ENCODE results near the gene INS.

INS gene

DNA sequence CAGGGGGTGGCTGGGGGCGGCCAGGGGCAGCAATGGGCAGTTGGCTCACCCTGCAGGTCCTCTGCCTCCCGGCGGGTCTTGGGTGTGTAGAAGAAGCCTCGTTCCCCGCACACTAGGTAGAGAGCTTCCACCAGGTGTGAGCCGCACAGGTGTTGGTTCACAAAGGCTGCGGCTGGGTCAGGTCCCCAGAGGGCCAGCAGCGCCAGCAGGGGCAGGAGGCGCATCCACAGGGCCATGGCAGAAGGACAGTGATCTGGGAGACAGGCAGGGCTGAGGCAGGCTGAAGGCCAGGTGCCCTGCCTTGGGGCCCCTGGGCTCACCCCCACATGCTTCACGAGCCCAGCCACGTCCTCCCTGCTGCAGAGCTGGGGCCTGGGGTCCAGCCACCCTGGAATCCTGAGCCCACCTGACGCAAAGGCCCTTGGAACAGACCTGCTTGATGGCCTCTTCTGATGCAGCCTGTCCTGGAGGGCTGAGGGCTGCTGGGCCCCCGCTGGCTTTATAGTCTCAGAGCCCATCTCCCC, at the start of gene INS:
INS (minus strand) TSS at position 474 of the 524 bp plus-strand sequence; CDS start at position 236, 238 bp downstream.
- DNase-seq (ENCODE audit: low read depth in 2 of 2) = no peak

DNA sequence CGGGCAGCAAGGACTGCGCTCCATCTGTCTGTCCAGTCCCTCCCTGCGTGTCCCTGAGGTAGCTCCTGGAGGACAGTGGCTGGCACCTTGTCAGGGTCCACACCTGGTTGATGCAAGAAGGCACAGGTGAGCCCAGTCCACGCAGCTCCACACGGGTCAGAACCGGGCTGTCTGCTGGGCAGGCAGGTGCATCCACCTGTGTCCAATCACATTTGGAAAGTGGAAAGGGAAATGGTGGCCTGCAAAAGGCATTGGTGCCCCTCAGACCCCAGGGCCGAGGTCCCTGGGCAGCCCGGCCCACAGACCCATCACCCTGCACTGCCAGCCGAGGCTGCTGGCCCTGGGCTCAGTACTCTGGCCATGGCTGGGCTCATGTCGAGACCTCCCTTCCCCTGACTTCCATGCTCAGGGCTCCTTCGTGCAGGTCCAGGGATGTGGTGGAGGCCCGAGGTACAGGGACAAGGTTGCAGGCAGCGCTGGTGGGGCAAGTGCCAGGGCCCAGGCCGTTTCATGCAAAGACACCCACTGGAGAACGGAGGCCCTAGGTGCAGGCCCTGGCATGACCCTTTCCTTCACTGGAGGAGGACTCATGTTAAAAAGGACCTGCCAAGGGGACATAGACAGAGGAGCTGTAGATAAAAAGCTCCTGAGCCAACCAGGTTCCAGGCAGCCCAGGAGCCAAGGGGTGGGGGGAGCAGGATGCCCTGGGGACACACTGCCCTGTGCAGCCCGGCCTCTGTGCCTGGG, 49.5 kb upstream of the INS start:
- DNase-seq (ENCODE audit: low read depth in 2 of 2) = no peak

DNA sequence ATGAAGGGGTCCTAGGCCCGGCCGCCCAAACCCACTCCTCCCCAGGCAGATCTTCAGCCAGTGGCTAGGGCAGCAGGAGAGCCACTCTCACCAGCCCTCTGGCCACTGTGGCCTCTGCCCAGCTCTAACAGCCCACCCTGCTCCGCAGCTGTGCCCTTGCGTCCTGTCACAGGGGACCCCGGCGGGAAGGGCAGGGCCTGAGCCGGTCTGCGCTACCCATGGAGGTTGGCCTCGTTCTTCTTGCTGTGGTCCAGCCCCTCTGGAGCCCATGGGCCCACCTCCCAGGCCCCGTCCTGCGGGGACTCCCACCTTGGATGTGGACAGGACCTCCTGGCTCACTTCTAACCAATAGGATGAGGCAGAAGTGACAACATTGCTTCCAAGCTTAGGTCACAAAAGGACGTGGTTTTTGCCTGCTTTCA, 48.9 kb upstream of the INS start:
- DNase-seq (ENCODE audit: low read depth in 2 of 2) = no peak

DNA sequence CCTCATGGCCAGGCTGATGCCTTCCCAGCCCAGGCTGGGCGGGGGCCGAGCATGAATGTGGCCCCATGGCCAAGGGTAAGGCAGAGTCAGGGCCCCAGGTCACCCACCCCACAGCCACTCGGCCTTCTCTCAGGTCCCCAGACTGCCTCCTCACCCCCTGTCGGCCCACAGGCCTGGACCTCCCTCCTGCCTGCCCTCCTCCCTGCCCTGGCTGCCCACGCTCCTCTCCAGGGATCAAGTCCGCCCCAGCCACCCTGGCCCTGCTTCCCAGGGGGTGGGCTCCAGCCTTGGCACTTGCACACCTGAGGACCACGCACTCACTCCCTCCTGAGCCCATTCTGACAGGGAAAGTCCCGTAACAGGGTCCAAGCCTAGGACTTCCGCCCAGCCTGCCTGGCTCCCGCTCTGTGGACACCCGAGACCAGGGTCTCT, 48.4 kb upstream of the INS start:
- DNase-seq (ENCODE audit: low read depth in 2 of 2) = no peak

DNA sequence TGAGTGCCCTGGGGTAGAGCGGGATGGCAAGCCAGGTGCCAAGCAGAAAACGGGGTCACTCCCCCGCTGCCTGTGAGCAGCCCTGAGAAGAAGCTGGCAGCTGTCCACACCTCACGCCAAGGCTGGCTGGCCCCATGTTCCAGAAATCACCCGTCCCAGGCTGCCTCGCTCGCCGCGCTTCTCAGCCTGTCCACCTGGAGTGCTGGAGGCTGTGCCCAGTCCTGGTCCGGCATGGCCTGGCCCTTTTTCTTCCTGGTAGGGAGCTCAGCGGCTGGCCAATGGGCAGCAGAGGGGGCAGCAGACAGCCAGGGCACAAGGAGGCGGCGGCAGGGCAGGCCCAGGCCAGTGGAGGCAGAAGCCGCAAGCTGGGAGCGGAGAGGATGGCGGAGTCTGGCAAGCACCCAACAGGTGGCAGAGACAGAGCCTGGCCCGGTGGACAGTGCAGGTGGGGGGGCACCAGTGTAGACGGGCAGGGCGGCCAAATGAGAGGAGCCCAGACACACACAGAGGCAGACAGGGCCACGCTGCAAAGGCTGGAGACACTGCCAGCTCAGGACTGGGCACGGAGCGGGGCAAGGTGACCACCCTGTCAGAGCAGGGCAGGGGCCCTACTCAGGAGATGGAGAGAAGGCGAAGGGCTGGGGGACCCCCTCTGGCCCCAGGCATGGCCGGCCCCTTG, 47.8 kb upstream of the INS start:
- DNase-seq (ENCODE audit: low read depth in 2 of 2) = no peak

DNA sequence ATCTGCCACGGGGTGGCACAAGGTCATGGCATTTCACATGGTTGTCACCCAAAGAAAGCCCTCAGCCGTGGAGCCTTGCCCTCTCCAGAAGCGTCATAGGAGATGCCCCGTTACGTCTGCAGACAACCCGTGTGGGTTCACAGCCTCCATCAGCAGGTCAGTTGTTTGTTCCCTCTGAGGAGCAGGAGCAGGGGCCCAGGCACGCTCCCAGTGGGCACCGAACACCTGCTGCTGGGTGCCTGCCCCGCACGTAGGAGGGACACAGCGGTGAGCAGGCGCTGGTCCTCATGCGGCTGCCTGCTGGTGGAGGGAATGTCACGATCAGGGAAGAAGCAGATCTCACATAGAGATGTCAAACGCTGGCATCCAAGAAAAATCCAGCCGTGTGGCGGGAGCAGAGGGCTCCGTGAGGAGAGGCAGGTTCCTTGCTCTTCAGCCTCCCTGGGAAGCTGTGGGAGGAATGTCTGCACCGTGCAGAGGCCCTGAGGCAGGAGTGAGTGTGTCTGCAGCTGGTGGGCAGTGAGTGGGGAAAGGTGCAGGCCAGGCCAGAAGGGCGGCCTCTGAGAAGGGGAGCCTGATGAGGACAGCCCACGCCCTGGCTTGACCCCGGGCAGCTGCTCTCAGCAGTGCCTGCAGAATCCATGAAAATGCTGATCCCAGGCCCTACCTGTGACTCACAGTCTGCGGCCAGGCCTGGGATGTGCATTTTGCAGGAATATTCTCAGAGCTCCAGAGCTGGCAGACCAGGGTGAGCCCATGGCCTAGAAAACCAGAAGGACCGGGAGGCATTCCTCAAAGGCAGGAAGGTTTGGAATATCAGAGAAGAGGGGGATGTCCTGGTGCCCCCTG, 47.0 kb upstream of the INS start:
- no peak for DNase-seq (ENCODE audit: low read depth in 2 of 2)

DNA sequence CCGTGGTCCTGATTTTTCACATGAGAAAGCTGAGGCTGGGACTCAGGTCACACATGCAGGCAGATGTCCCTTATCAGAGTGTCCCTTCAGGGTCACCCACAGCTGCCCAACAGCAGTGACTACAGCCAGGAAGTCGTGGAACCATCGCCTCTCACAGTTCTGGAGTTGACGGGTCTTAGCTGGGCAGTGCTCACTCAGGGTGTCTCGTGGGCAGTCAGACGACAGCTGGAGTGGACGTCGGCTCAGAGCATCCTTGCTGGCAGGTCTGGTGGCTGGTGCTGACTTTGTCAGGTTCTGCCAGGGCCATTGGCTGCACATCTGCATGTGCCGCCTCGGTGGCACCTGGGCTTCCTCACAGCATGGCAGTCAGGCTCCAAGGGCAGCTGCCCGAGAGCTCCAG, 46.2 kb upstream of the INS start:
- no peak for DNase-seq (ENCODE audit: low read depth in 2 of 2)

DNA sequence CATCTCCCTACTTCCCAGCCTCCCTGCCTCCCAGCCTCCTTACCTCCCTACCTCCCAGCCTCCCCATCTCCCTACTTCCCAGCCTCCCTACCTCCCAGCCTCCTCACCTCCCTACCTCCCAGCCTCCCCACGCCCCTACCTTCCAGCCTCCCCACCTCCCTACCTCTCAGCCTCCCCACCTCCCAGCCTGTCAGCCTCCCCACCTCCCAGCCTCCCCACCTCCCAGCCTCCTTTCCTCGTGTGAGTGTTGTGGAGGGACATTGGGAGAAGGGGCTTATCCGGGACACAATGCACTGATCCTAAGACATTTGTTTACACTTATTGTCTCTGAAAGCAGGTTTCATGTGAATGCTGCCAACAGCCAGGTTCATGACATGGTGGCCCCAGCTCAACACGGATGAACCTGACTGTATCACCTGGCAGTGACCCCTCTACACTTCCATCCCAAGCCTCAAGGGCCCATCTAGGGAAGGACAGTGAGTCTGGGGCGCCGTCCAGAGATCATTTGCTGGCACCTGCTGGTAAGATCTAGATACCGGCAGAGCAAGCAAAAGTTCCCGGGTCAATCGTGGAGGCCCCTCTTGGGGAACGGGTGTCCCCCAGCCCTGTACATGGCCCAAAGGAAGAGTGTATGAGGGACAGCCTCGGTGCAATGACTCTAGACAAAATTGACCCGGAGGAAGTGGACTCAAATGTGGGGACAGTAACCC, 45.1 kb upstream of the INS start:
- DNase-seq (ENCODE audit: low read depth in 2 of 2) = no peak

DNA sequence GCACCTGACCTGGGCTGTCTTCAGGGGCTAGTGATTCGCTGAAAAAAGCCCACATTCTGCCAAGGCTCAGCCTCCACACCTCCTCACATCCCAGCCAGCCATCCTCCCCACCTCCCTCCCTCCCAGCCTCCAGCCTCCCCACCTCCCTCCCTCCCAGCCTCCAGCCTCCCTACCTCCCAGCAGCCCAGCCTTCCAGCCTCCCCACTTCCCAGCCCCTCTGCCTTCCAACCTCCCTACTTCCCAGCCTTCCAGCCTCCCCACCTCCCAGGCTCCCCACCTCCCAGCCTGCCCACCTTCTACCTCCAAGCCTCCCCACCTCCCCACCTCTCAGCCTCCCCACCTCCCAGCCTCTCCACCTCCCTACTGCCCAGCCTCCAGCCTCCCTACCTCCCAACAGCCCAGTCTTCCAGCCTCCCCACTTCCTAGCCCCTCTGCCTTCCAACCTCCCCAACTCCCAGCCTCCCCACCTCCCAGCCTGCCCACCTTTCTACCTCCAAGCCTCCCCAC, 44.3 kb upstream of the INS start:
- DNase-seq (ENCODE audit: low read depth in 2 of 2) = no peak

DNA sequence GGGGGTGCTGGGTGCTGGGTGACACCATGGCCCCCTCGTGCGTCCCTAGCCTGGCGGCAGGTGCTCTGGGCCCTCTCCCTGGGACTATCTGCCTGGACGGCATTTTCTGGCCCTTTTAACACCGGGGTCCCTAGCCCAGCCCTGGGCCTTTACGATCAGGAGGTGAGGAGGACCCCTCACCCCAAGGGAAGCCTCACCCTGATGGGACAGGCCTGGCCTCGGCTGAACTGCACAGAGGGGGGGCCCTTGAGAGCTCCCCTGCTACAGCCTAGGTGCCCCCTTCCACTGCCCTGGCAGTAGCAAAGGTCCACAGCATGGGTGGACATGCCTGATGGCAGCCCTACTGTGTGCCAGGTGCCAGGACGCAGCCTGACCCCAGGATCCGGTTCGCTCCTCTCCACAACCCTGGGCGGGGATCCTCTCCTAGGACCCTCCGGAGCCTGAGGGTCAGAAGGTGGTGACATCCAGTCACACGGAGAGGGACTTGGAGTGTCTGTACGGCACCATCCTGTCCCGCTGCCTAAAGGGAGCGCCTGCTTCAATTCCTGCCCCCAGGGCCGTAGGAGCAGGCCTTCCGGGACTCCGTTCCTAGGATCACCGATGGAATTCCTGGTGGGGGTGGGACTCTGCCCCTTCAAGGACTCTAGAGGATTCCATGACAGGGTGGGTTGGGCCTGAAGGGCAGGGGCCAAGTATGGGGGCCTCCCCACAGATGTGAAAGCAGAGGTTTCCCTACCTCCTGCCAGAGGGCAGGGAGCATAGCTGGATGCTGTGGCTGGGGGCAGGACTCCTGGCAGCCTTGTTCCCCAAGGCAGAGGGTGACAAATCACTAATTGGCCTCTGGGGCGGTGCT, 43.6 kb upstream of the INS start:
- DNase-seq (ENCODE audit: low read depth in 2 of 2) = no peak

DNA sequence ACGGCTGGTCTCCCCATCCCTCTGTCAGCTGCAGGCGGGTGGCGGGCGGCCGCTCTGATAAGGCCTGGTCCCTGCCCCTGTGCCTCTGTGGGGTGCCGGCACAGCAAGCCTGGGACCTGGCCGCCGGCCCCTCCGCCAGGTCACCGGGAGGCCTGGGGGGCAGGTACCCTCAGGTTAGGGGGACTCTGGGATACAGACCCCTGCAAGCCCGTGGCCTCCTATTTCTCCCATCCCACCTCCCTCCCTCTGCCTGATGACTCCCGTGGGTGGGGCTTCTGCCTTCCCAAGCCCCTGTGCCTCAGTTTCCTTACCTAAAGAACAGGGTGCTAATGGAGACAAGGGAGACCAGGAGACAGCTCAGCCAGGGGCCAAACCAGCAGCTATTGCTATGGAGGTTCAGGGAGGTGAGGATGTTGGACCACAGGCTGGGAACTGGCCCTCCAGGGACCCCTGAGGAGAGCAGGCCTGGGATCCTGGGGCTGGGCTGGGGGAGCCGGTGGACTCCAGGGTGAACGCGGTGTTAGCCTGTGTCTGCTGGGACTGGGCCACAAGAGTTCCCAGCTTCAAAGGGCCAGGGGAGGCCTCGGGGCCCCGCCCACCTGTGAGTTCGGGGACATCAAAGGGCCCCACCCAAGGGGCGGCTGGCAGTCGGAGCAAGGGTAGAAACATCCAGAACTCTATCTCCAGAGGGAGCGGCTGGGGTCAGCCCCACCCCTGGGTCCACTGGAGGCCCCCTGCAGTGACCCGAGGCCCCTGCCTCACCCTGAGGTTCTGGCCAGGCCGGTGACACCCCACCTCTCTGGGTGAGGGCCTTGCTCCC, 42.6 kb upstream of the INS start:
- DNase-seq (ENCODE audit: low read depth in 2 of 2) = no peak

DNA sequence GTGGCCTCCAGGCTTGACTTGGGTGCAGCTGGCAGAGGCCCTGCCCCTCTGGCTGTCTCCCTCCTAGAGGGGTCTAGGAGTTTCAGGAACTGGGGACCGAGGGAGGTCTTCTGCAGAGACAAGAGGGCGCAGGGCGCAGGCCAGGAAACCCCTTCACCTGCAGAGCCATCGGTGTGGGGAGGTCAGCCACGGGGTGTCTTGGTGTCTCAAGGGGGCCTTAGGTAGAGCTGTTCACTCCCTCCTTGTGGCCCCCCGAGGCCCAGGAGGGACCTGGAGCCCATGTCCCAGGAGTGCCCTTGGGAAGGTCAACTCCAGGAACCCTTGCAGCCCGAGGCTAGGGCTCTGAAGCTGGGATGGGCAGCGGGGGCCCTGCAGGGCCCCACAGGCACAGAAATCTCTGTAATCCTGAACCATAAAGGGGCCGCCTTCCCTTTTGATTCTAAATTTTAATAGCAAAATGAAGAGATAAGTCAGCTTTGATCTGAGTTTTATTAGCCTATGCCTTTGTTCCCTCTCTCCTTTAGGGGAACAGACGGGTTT, 42.0 kb upstream of the INS start:
- DNase-seq (ENCODE audit: low read depth in 2 of 2) = no peak

DNA sequence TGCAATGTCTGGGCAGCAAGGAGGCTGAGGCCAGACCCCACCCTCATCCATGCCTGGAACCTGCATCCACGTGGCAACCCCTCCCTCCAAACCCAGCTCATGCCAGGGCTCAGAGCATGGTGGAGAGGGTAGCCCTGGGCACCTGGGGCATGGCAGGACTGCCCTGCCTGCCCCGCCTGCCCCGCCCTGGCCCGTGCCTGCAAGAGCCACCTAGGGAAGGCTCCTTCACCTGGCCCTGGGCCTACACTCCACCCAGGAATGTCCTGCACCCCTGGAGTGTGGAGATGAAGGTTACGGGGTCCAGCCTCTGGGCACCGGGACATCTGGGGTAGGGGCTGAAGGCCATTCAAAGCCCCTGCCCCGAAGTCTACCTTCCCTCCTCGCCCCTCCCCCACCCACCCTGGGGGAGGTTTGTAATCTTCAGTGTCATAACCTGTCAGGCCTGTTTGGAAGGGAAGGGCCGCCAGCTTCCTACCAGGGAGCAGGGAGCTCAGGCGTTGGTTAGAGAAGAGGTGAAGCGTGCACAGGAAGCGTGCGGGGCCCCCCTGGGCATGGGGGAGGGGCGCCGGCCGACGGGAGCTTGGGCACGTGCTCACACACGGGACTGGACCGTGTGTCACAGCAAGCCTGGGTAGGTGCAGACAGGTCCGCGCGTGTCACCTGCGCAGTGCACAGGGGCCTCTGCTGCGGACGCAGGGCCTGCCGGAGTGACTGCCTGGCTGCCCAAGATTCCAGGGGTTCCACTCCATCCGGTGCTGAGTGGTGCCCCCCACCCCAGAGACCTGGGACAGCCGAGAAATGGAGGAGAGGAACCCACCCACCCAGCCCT, 41.3 kb upstream of the INS start:
- DNase-seq (ENCODE audit: low read depth in 2 of 2) = no peak

DNA sequence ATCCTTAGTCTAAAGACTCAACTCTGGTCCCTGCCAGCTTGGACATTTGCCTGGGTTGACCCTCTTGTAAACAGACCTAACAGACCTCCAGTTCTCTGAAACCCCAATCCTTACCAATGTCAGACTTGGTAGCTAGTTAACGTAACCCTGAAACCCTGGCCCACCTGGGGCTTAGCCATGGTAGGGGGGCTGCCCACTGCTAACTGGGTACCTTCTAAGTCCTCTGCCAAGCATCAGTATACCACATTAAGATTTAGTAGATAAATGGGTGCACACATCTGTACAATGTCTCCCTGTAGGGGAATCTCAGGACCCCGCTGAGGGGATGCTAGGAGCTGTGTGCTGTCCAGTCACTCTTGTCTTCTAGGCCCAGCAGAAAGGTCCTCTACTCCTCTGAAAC, 40.5 kb upstream of the INS start:
- no peak for DNase-seq (ENCODE audit: low read depth in 2 of 2)

DNA sequence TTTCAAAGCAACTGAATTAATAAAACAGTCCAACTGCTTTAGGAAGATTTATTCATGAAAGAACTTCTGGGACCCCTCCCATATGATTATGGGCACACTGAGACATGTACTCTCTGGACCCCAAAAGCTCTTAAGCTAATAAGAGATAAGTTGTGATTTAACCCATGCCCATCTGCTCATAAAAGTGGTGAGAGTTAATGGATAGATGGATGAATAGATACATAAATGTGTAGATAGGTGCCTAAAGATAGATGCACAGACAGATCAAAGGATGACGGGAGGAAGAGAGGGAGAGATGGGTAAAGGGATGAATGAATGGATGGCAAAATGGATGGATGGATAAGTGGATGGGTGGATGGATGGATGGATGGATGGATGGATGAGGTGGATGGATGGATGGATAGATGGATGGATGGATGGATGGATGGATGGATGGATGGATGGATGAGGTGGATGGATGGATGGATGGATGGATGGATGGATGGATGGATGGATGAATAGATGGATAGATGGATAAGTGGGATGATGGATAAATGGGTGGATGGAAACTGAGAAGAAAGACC, 40.0 kb upstream of the INS start:
- DNase-seq (ENCODE audit: low read depth in 2 of 2) = no peak

DNA sequence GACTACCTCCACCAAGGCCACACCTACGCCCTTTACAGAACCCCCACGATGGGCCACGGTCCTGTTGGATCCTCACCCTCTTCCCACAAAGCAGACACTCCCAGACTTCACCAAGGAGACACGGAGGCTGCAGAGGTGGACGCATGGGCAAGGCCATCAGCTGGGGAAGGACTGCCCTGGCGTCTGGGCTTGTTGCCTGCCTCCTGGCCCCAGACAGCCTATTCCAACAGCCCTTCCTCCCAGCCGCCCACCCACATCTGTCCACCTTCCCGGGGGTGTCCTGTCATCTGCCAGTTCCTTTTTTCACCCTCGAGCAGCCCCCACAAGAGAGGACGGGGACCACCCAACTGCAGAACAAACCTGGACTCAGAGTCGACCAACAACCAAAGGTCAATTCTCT, 39.5 kb upstream of the INS start:
- no peak for DNase-seq (ENCODE audit: low read depth in 2 of 2)

DNA sequence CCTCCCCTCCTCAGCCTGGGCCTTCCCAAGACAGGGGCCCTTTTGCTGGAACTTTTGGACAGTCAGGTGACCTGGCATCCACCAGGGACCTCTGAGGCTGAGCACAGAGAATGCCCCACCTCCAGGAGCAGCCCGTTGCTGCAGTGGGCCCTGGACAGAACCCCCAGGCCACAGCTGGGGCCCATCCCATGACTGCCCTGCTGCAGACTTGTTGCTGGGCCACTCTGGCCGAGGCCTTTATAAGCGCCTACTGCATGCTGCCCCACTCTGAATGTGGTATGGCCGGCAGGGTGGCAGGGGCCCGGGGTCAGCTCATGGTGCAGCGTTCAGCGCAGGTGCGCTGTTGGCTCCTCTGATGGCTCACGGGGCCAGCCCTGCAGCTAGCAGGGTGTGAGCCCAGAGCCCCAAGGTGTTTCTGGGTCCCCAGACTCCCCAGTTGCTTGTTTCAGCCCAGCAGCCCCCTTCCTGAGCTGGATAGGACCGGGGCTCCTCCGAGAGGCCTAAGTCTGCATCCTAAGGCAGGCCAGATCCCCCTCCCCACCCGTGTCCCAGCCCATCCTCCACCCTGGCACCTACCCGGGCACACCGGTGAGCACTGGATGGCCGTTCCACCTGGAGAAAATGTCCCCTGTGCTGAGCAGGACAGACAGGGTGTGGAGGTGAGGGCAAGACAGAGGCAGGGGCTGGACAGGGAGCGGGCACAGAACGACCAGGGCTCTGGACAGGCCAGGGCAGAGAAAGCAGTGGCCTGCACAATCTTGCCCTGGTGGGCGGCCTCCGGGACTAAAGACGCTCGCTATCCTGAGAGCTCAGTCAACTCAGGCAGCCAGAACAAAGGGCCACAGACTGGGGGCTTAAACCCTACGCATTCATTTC, 38.7 kb upstream of the INS start:
- DNase-seq (ENCODE audit: low read depth in 2 of 2) = no peak
